HL-60 (cell line): ENCODE results near the gene VPS35L.

ENCODE experiments used
- DNase-seq, 2 experiments: peaks; one replicate each; pipeline ENCODE4 v3.0.0-alpha.2; 2010 to 2020; ENCODE audit warnings: low read depth in 1 of 2, low spot score in 1 of 2
- H3K27ac ChIP-seq: fragments of 250-450 bp; sonication (Bioruptor Pico); replicated peaks from 2 replicates; pipeline ENCODE4 v1.5.1; 2020; ENCODE audit warnings: mild to moderate bottlenecking, moderate library complexity
- H3K27me3 ChIP-seq: fragments of 250-450 bp; sonication (Bioruptor Pico); 2 replicates; pipeline ENCODE4 v1.5.1; 2021; ENCODE audit warnings: mild to moderate bottlenecking, moderate library complexity; ENCODE audit not compliant: insufficient read depth, poor library complexity, severe bottlenecking
- H3K4me3 ChIP-seq: replicated peaks from 2 replicates; pipeline ENCODE4 v1.5.1; 2011; ENCODE audit warnings: mild to moderate bottlenecking, control low read depth, low read length; ENCODE audit not compliant: insufficient read depth
- CTCF ChIP-seq: IDR thresholded peaks from one replicate; pipeline ENCODE4 v1.5.1; 2011; ENCODE audit warnings: low read length, control low read depth, inconsistent platforms; ENCODE audit not compliant: insufficient read depth
- GABPA ChIP-seq: IDR thresholded peaks from 2 replicates; pipeline ENCODE4 v1.6.1; 2012; ENCODE audit warnings: low read depth
- POLR2AphosphoS5 ChIP-seq: IDR thresholded peaks from 2 replicates; pipeline ENCODE4 v1.6.1; 2012; ENCODE audit warnings: low read depth
- REST ChIP-seq: IDR thresholded peaks from 2 replicates; pipeline ENCODE4 v1.6.1; 2012; ENCODE audit warnings: low read depth; ENCODE audit not compliant: insufficient replicate concordance
- SPI1 ChIP-seq: IDR thresholded peaks from 2 replicates; pipeline ENCODE4 v1.6.1; 2012; ENCODE audit warnings: low read depth, mild to moderate bottlenecking, borderline replicate concordance

Gene VPS35L

DNA sequence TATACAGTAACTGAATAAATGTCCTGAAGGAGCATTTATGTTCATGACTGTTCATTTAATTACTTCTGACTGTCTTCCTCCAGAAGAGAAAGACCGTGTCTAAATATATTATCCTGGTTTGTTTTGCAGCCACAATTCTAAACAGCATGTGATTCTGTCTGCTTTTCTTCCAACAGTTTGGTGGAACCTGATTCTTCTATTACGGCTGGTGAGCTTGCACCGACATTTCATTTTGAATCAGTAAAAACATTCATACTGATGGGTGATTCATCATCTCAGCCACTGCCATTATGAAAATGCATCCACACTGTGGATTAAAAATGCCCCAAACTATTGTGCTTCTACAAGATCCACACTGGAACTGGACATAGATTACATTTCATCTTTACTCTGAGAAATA lies 145.6 kb downstream of the VPS35L start:
- no peak for TF ChIP-seq CTCF
- no peak for TF ChIP-seq POLR2AphosphoS5
- TF ChIP-seq GABPA, result no peak
- no peak for TF ChIP-seq REST
- TF ChIP-seq SPI1, result no peak
- Histone ChIP-seq H3K27ac (no peak overlapping the region), H3K4me3 (no peak overlapping the region), H3K27me3 (no peaks in the 10 kb centered on the region)
- no peak for DNase-seq

DNA sequence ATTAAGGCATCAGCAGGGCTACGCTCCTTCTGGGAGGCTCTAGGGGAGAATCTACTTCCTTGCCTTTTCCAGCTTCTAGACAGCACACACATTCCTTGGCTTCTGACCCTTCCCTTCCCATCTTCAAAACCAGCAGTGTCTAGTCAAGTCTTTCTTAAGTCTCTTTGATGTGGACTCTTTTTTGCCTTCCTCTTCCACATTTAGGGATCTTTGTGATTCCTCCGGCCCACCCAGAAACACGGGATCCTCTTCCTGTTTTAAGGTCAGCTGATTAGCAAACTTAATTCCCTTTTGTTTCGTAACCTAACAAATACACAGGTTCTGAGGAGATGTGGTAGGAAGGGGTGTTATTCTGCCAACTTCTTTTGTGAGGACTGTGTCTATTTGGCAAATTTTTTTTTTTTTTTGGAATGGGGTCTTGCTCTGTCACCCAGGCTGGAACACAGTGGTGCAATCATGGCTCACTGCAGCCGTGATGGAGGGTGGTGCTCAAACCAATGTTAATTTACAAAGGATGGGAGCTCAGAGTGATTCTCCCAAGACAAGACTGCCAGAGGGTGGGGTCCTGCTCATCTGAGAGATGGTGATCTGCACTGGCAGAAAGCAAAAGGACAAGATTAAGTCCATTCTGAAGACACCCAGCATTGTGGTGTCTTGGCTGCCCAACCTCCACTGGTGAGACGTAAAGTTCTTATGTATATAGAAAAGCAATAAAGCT lies 147.8 kb downstream of the VPS35L start:
- no peak for DNase-seq
- no peak for TF ChIP-seq SPI1
- TF ChIP-seq REST, result no peak
- TF ChIP-seq CTCF, result no peak
- TF ChIP-seq GABPA, result no peak
- TF ChIP-seq POLR2AphosphoS5, result no peak
- H3K27ac ChIP-seq, result no peak overlapping the region
- H3K27me3 ChIP-seq, result no peaks in the 10 kb centered on the region
- H3K4me3 ChIP-seq, result no peak overlapping the region

DNA sequence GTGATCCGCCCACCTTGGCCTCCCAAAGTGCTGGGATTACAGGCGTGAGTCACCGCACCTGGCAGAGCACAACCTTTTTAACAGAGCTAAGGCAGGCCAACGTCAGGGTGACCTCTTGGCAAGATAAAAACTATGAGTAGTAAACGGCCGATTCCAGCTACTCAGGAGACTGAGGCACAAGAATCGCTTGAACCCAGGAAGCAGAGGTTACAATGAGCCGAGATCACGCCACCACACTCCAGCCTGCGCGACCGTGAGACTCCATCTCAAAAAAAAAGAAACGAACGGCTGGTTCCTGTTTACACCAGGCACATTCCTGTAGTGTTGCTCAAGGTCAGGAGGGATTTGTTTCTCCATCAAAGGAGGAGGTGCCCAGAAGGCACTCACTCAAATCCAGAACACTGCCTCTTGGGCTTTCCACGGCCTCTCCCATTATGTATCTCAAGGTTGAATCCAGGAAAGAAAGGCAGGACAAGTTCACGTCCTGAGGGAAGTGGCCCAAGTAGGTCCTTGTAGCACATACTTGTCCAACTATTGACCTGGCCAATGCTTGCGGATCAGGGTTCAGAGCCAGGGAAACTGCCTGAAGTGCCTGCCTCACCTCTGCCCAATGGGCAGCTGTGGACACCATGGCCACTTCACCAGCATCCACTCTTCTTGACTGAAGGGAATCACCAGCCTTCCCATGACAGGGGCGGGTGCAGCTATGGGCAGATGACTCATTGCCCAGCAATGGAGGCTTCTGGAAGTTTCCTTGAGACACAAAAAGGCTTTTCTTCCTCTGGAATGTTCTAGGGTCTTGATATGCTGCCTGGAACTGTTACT lies 149.0 kb downstream of the VPS35L start:
- TF ChIP-seq REST (no peak), CTCF (no peak), SPI1 (no peak), POLR2AphosphoS5 (no peak), GABPA (no peak)
- no peaks in the 10 kb centered on the region for H3K27me3 ChIP-seq
- H3K4me3 ChIP-seq, result no peak overlapping the region
- H3K27ac ChIP-seq, result no peak overlapping the region
- no peak for DNase-seq
